Sigmoid colon (tissue), 7 donors: Measurements from ENCODE around the gene RHBDL3. TPM values are rescaled to one million over a fixed set of nuclear protein-coding genes. Genes with fewer than 3 reads are reported as not detected.

Experiments
- DNase-seq: peaks from one replicate; pipeline ENCODE4 v3.0.0-alpha.2; 2019
- H3K27ac ChIP-seq, 4 donors: fragments of 200-600 bp; sonication (generic); one replicate each; pipeline ENCODE4 v1.5.1; 2016 to 2019; ENCODE audit warnings: mild to moderate bottlenecking in 1 of 4
- H3K27me3 ChIP-seq, 3 donors: fragments of 200-600 bp; sonication (generic); one replicate each; pipeline ENCODE4 v1.5.1; 2019; ENCODE audit warnings: mild to moderate bottlenecking in 1 of 3
- H3K36me3 ChIP-seq, 4 donors: fragments of 200-600 bp; sonication (generic); one replicate each; pipeline ENCODE4 v1.5.1; 2016 to 2019
- H3K4me1 ChIP-seq, 4 donors: fragments of 200-600 bp; sonication (generic); one replicate each; pipeline ENCODE4 v1.5.1; 2017 to 2019
- H3K4me3 ChIP-seq, 4 donors: fragments of 200-600 bp; sonication (generic); one replicate each; pipeline ENCODE4 v1.5.1; 2017 to 2019; ENCODE audit warnings: mild to moderate bottlenecking in 2 of 4, moderate library complexity in 1 of 4
- H3K9me3 ChIP-seq, 4 donors: fragments of 200-600 bp in 3 of 4; sonication (generic) in 3 of 4; one replicate each; pipeline versions ENCODE4 v1.5.1 to v1.6.1; 2013 to 2019
- EP300 ChIP-seq, 4 donors: sonication (generic); formaldehyde crosslinking; IDR thresholded peaks; one replicate each; pipeline ENCODE4 v1.6.1; 2017; ENCODE audit warnings: antibody characterized with exemption in 4 of 4
- POLR2A ChIP-seq, 2 donors: fragments of 450-650 bp; IDR thresholded peaks; one replicate each; pipeline ENCODE4 v1.6.1; 2016; ENCODE audit warnings: antibody characterized with exemption in 2 of 2, mild to moderate bottlenecking in 2 of 2, moderate library complexity in 2 of 2
- POLR2AphosphoS5 ChIP-seq, 4 donors: sonication (generic); formaldehyde crosslinking; IDR thresholded peaks; one replicate each; pipeline ENCODE4 v1.6.1; 2017; ENCODE audit warnings: antibody characterized with exemption in 4 of 4
- WGBS, 2 donors: extraction: QIAGEN DNeasy Blood & Tissue Kit; methylation state at CpG; one replicate each; pipeline ENCODE4 v1.1.7; 2013; 5-methylcytosine and 5-hydroxymethylcytosine counted together
- intact Hi-C: fragments of 100-400 bp; cut with DNase I; formaldehyde crosslinking; loops from one replicate; pipeline ENCODE4 v1.15.1; 2023
- polyA plus RNA-seq, 3 donors: library from polyadenylated mRNA; stranded (reverse); fragments of 200-250 nt; gene quantifications; one replicate each; pipeline ENCODE4 v1.2.3, GENCODE V29; 2013
- total RNA-seq, 4 donors: library from RNA; depleted of rRNA; stranded (reverse); fragments of >200 nt; gene quantifications; one replicate each; pipeline ENCODE4 v1.1.0, GENCODE V29; 2016
- TF ChIP-seq, protein P1 (sequence below), 4 experiments: fragments of 450-650 bp in 3 of 4; fragments of 200-600 bp in 1 of 4; IDR thresholded peaks; one replicate each; pipeline ENCODE4 v1.5.1; 2016 to 2019; ENCODE audit warnings: antibody characterized with exemption in 4 of 4, mild to moderate bottlenecking in 3 of 4, moderate library complexity in 2 of 4
- donor health status: healthy with polysubstance abuse.
- donor health status: Bipolar disorder and iron deficiency.
- donor health status: healthy.

RHBDL3 gene
- total and polyA plus RNA-seq, 7 donors = 0.23 to 0.83 (median 0.61) TPM; not detected in 1

DNA sequence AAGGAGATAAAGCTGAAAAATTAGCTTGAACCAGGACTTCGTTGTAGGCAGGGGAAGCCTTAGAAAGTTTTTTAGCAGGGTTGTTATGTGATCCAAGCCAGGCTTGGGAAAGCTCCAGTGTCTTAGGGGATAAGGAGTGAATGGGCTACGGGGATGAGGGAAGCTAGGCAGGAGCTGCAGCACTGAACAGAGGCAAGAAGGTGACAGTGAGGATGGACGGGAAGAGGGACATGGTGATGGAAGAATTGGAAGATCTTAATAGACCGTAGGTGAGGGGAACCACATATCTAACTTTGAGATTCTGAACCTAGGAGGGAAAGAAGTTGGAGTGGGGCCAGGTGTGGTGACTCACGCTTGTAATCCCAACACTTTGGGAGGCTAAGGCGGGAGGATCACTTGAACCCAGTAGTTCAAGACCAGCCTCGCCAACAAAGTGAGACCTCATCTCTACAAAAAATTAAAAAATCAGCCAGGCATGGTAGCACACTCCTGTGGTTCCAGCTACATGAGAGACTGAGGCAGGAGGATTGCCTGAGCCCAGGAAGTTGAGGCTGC, 3.2 kb downstream of the RHBDL3 start:
- H3K27me3 ChIP-seq = peaks cover 6 to 62% (median 12%) of the 10 kb centered on the region in 3 donors
- TF ChIP-seq EP300 (IDR thresholded peaks at IDR 0.05) = no peak
- no peak for TF ChIP-seq POLR2A (IDR thresholded peaks at IDR 0.05)
- TF ChIP-seq, protein P1, sequence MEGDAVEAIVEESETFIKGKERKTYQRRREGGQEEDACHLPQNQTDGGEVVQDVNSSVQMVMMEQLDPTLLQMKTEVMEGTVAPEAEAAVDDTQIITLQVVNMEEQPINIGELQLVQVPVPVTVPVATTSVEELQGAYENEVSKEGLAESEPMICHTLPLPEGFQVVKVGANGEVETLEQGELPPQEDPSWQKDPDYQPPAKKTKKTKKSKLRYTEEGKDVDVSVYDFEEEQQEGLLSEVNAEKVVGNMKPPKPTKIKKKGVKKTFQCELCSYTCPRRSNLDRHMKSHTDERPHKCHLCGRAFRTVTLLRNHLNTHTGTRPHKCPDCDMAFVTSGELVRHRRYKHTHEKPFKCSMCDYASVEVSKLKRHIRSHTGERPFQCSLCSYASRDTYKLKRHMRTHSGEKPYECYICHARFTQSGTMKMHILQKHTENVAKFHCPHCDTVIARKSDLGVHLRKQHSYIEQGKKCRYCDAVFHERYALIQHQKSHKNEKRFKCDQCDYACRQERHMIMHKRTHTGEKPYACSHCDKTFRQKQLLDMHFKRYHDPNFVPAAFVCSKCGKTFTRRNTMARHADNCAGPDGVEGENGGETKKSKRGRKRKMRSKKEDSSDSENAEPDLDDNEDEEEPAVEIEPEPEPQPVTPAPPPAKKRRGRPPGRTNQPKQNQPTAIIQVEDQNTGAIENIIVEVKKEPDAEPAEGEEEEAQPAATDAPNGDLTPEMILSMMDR (IDR thresholded peaks at IDR 0.05) = no peak
- TF ChIP-seq POLR2AphosphoS5 (IDR thresholded peaks at IDR 0.05) = no peak

DNA sequence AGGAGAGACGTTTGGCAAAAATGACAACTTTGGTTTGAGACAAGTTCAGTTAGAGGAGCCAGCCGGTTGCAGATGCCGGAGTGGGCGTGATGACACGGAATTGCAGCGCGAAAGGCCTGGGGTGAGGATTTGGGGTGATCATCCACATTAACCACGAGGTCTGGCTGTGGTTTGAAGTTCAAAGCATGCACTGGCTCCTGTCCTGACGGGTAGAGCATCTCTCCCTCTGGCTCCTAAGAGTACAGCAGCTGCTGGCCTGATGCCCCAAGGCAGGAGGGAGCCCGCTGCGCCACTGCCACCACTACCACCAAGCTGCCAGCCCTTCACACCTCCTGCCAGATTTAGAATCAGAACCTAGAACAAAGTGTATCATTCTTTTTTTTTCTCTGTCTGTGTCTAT, 3.7 kb downstream of the RHBDL3 start:
- H3K4me1 ChIP-seq = peaks cover 0 to 23% (median 19%) of the 10 kb centered on the region in 4 donors
- WGBS, 2 donors = 64 to 70% methylated on average over 11 of the region's 11 CpGs
- H3K27me3 ChIP-seq = peaks cover 6 to 66% (median 12%) of the 10 kb centered on the region in 3 donors
- TF ChIP-seq POLR2AphosphoS5 (IDR thresholded peaks at IDR 0.05) (no peak), POLR2A (IDR thresholded peaks at IDR 0.05) (no peak), EP300 (IDR thresholded peaks at IDR 0.05) (no peak)
- H3K4me3 ChIP-seq = no peak overlapping the region
- intact Hi-C loops = no loop called here
- DNase-seq = no peak
- H3K36me3 ChIP-seq = no peaks in the 10 kb centered on the region
- no peaks in the 10 kb centered on the region for H3K9me3 ChIP-seq
- no peak overlapping the region for H3K27ac ChIP-seq

More for the DNA sequence above, 3.2 kb downstream of the RHBDL3 start:
- Histone ChIP-seq H3K4me1 (peaks cover 0 to 23% (median 19%) of the 10 kb centered on the region in 4 donors), H3K9me3 (no peaks in the 10 kb centered on the region), H3K36me3 (no peaks in the 10 kb centered on the region), H3K4me3 (no peak overlapping the region), H3K27ac (no peak overlapping the region)
- no peak for DNase-seq
- intact Hi-C loops = no loop called here
- 67 to 86% methylated on average over 7 of the region's 7 CpGs for WGBS, 2 donors

DNA sequence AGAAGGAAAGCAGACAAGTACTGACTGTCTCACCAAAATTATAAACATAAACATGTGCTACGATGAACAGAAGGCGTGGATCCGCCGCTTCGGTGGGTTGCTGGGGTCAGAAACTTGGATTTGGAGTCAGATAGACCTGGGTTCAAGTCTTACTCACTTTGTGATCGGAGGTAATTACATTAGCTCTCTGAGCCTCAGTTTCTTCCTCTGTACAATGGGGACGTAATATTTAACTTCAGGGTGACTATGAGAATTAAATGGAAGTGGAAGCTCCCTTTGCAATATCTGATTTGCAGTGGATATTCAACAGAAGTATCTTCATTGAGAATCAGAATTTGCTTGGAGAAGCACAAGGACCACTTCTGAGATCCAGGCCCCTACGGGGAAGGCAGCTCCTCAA, 6.2 kb downstream of the RHBDL3 start:
- intact Hi-C loops = no loop called here
- H3K4me1 ChIP-seq = peaks cover 0 to 10% (median 6%) of the 10 kb centered on the region in 4 donors
- H3K27me3 ChIP-seq = peaks cover 6 to 77% (median 10%) of the 10 kb centered on the region in 3 donors
- WGBS, 2 donors = 87 to 91% methylated on average over 8 of the region's 8 CpGs
- H3K4me3 ChIP-seq = no peak overlapping the region
- DNase-seq = no peak
- no peak overlapping the region for H3K27ac ChIP-seq
- TF ChIP-seq, protein P1 (IDR thresholded peaks at IDR 0.05) = no peak
- TF ChIP-seq POLR2AphosphoS5 (IDR thresholded peaks at IDR 0.05) (no peak), POLR2A (IDR thresholded peaks at IDR 0.05) (no peak), EP300 (IDR thresholded peaks at IDR 0.05) (no peak)
- no peaks in the 10 kb centered on the region for H3K36me3 ChIP-seq
- H3K9me3 ChIP-seq = no peaks in the 10 kb centered on the region

DNA sequence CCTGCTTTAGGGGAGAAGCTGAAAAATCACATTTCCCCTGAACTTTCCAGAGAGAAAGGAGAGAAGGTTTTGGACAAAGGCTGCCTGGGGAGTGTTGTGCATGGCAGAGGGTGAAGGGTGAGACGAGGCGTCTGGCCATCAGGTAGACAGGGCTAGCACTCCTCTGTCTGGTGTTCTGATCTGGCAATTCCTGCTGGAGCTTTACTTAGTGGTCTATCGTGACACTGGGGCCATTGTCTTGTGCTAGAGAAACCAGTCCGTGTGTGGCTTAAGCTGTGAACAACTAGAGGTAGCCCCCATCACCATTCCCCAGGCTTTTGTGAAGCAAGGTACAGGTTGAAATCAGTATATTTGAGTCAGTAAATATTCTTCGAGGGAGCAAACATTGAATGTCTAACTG, 8.5 kb downstream of the RHBDL3 start:
- Histone ChIP-seq H3K4me3 (no peak overlapping the region), H3K27ac (no peak overlapping the region), H3K4me1 (no peaks in the 10 kb centered on the region), H3K27me3 (peaks cover 0 to 59% (median 6%) of the 10 kb centered on the region in 3 donors), H3K9me3 (no peaks in the 10 kb centered on the region), H3K36me3 (no peaks in the 10 kb centered on the region)
- TF ChIP-seq POLR2AphosphoS5 (IDR thresholded peaks at IDR 0.05) = no peak
- TF ChIP-seq, protein P1 (IDR thresholded peaks at IDR 0.05) = no peak
- TF ChIP-seq POLR2A (IDR thresholded peaks at IDR 0.05) = no peak
- TF ChIP-seq EP300 (IDR thresholded peaks at IDR 0.05) = no peak
- WGBS, 2 donors = 61 to 77% methylated on average over 5 of the region's 5 CpGs
- intact Hi-C loops = no loop called here
- DNase-seq = no peak

DNA sequence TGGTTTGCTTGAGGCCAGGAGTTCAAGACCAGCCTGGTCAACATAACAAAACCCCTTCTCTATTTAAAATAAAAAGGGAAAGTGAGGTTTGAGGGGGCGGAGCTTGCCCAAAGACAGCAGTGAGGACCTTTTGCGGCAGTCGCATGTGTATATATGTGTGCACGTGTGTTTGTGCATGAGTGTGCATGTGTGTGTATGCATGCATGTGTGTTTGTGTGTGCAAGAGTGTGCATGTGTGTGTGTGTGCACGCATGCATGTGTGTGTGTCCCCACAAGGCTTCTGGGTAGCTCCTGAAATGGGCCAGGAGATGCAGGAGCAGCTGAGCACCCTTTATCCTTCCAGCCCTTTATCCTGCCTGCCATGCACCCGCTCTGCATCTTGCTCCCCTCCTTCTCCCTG, 9.0 kb downstream of the RHBDL3 start:
- H3K36me3 ChIP-seq = no peaks in the 10 kb centered on the region
- H3K4me3 ChIP-seq = no peak overlapping the region
- TF ChIP-seq POLR2A (IDR thresholded peaks at IDR 0.05) (no peak), POLR2AphosphoS5 (IDR thresholded peaks at IDR 0.05) (no peak), EP300 (IDR thresholded peaks at IDR 0.05) (no peak)
- TF ChIP-seq, protein P1 (IDR thresholded peaks at IDR 0.05) = no peak
- H3K4me1 ChIP-seq = no peaks in the 10 kb centered on the region
- no peak for DNase-seq
- WGBS, 2 donors = 80 to 94% methylated on average over 6 of the region's 6 CpGs
- H3K9me3 ChIP-seq = no peaks in the 10 kb centered on the region
- H3K27ac ChIP-seq = no peak overlapping the region
- intact Hi-C loops = no loop called here
- H3K27me3 ChIP-seq = peaks cover 0 to 54% (median 6%) of the 10 kb centered on the region in 3 donors
